SKM-1 treated with dmso at 0.1 percent for 144 hours (cell line): ENCODE measurements around the gene DNAH10.

Experiments
- DNase-seq: peaks from one replicate; lab custom pipeline; 2025; ENCODE audit not compliant: unreplicated experiment; lab: John Stamatoyannopoulos, UW

Gene DNAH10

DNA sequence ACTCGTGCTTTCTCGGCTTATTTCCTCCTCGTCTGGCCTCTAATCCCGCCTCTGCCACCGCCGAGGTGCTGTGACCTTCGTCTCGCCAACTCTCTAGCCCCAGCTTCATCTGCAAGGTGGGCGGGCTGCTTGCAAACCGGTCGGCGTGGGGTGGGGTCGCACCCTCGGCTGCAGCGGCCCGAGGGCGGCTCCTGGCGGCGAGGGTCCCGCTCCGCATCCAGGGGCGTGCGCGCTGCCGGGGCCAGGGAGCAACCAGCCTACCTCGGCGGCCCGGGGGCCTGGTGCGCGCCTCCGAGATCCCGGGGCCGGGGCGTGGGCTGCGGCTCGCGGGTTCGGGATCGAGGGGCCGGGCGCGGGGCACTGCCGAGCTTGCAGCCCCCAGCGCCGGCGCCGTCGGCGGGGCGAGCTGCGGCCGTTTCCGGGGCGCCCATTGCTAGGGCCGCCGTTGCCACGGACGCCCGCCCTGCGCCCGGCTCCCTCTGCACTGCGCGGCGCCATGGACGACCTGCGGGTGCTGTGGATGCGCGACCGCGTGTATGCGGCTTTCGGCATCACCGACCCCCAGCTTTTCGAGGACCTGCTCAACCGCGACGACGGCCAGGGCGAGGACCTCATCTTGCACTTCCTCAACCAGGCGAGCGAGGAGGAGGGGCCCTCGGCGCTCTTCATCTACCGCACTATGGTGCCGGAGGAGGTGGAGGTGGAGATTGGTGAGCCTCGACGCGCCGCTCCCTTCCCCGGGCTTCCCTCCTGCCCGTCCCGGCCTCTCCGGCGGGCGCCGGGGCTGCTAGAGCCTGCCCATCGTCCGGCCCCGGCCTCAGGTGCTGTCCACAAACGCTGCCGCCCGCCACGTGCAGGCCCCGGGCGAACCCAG, at the start of gene DNAH10:
DNAH10 (plus strand) TSS at position 461 of the 874 bp plus-strand sequence; CDS start at position 497, 36 bp downstream.
- DNase-seq, result no peak

GRCh38 chr12:123712780-123713319, 49.3 kb upstream of the DNAH10 start:
- no peak for DNase-seq

DNA sequence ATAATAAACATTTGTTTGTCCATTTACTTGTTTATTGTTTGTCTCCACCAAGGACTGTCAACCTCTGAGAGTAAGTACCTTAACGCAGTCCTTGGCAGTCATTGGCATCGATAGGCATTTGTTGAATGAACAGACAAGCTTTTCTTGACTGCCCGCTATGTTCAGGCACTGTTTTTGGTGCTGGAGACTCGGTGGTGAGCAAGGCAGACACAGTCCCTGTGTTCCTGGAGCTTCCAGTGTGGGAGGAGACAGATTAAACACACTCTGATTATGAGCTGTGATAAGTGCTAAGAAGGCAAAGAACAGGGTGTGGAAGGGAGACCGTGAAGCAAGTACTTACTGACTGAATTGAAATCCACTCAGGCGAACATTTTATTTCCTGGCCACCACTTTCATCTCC, 48.7 kb upstream of the DNAH10 start:
- DNase-seq, result no peak

- DNase-seq, result no peak
These were observed 48.1 kb upstream of the DNAH10 start for GRCh38 chr12:123713823-123714585.

- DNase-seq, result no peak
These were observed 46.9 kb upstream of the DNAH10 start for GRCh38 chr12:123715195-123715594.

- DNase-seq, result no peak
These were observed 44.8 kb upstream of the DNAH10 start for GRCh38 chr12:123717350-123717749.

GRCh38 chr12:123720141-123720814, 41.8 kb upstream of the DNAH10 start:
- no peak for DNase-seq

DNA sequence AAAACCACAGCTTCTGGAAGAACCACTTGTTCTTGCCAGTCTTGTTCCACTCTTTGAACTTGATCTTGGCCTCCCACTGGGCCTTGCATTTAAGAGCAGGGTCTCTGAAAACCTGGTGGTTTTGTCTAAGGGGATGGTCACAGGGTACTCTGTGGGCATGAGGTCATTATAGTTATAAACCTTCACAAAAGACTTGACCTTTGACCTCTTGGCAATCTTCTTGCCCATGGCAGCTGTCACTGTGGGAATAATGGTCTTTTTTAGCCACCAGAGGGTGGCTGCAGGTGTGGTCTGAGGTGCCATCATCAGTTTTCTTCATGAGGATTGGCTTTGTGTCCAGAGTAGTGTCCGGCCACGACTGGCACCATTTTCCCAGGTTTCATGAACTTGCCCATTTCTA, 40.9 kb upstream of the DNAH10 start:
- DNase-seq, result no peak

DNA sequence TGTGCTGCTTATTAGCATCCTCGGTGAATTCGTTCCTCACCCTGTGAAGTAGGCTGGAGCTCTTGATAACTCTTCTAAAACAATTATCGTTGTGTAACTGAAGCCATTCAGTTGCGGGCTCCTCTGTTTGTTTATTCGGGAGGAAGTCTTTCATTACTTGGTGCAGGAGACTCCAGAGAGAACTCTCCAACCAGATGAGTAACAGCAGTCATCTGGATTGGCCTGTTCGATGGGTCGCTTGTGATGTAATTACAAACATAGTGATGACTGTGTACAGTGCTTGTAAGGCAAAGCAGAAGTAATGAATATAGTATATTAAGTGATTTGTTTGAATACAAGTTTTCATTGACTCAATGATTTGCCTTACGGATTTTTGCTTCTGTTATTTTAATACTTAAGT, 39.1 kb upstream of the DNAH10 start:
- no peak for DNase-seq

DNA sequence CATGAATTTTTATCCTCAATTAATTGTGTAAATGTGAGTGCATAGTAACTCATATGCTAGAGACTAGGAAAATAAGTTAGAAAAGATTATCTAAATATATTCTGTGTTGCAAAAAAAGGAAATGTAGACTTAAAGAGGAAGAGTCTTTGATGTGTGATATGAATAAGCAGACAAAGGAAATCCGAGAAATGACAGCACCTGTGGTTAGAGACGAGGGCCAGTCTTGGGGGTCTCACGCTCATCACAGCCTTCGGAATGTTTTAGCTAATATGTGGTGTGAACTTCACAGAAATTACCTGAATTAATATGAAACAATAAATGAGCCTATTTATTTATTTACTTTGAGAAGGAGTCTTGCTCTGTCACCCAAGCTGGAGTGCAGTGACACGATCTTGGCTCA, 38.3 kb upstream of the DNAH10 start:
- DNase-seq, result no peak

GRCh38 chr12:123726244-123726643, 35.9 kb upstream of the DNAH10 start:
- no peak for DNase-seq

- DNase-seq, result no peak
These were observed 35.1 kb upstream of the DNAH10 start for GRCh38 chr12:123726962-123727361.

GRCh38 chr12:123727878-123728277, 34.2 kb upstream of the DNAH10 start:
- DNase-seq, result no peak

- no peak for DNase-seq
These were observed 30.5 kb upstream of the DNAH10 start for GRCh38 chr12:123731596-123731995.

DNA sequence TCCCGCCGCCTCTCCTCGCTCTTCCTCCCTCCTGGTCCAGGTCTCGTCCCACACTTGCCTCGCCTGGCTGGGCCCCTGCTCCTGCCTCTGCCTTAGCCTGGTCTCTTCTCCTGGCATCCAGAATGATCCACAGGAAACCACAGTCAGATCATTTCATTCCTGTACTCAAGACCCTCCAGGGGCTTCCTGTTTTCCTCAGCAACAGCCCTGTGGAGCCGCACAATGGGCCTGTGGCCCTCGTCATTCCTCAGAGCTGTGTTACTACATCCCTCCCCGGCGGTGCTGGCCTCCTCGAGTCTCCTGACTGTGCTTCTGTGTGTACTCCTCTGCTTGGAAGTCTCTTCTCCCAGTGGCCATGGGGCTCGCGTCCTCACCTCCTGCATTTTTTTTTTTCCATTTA, 29.9 kb upstream of the DNAH10 start:
- DNase-seq, result no peak

DNA sequence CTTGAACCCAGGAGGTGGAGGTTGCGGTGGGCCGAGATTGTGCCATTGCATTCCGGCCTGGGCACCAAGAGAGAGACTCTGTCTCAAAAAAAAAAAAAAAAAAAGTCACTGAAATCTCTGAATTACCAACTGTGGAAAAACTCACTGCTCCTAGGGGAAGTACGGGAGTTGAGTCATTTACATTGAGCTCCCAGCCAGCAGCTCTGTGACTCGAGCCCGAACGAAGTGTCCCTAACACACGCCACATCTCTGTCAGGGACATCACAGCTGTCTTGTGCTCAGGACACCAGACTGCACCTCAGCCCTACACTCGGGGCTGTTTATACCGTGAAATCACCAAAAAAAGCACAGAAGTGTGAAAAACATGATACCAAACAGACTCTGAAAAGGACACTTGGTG, 28.9 kb upstream of the DNAH10 start:
- no peak for DNase-seq

DNA sequence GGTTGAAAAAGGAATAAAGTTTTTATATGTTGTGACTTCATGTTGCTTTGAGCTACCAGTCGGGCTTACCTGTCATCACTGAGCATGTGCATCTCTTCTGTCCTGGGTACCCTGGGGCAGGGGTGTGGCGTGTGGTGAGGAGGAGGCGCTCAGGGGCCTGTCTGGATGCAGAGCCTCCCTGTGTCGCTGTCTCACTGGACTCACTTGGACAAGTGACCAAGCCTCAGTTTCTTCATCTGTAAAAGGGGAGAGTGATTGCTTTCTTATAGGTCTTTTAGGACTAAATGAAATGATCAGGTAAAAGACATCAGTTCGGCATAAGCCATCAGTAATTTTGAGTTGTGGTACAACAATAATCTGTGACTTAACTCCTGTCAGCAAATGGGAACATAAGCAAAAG, 27.8 kb upstream of the DNAH10 start:
- DNase-seq, result no peak

DNA sequence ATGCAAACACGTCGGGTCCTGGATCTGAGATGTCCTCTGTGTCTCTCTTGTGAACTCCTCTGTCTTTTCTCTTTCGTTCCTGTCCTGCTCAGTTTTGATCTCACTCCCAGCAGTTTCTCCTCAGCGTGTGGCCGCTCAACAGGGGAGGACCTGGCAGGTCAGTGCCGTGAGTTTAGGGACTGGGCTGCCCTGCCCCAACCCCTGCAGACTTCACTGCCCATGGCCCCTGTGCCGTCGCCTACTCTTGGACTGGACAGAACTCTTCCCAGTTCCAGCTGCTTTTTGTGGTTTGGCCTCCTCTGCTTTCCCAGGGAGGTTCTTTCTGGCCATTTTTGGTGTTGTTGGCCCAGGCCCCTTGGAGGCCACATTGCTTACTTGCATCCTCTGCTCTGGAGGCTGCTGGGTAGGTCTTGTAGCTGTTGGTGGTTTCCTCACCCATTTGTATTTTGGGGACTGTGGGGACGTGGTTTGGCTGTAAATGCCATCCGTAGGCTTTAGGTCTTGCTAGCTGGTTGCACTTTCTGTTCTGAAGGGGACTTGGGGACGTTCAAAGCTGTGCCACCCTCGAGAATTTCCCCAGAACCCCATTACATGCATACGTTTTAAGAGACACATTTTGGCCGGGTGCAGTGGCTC, 20.0 kb upstream of the DNAH10 start:
- DNase-seq, result no peak

DNA sequence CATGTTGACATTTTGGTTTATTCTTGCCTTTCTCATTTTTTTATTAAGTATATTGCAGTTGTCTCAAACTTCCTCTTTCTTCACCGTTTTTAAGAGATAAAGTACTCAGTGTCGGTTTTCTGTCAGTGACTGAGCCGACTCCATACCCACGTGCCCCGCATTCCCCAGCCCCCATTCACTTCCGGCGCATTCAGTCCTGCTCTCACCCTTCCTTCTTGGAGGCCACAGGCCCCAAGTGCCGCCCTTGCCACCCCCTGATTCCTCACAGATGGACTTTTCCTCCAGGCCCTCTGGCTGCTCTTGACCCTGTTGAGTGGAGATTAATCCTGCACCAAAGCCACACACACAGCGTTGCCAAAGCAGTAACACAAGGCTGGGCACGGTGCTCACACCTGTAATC, 19.1 kb upstream of the DNAH10 start:
- DNase-seq, result no peak

- DNase-seq, result no peak
These were observed 17.3 kb upstream of the DNAH10 start for GRCh38 chr12:123744836-123745235.

GRCh38 chr12:123747309-123747708, 14.8 kb upstream of the DNAH10 start:
- DNase-seq, result no peak
